D721Med (cell line): ENCODE data around the gene LRRIQ4.

Experiments used
- DNase-seq: peaks from one replicate; pipeline ENCODE4 v3.0.0; 2011; ENCODE audit warnings: low spot score; ENCODE audit not compliant: insufficient read length
- FAIRE-seq: peaks from 2 replicates; lab custom pipeline; 2011; peaks lifted over from hg19 to GRCh38; lab: Jason Lieb, UNC
- TF ChIP-seq, protein P1 (sequence below): IDR thresholded peaks from 2 replicates; pipeline ENCODE4 v1.5.1; 2012; ENCODE audit warnings: mild to moderate bottlenecking, control low read depth; ENCODE audit not compliant: insufficient read depth; ENCODE audit errors: missing control alignments

Gene LRRIQ4

DNA sequence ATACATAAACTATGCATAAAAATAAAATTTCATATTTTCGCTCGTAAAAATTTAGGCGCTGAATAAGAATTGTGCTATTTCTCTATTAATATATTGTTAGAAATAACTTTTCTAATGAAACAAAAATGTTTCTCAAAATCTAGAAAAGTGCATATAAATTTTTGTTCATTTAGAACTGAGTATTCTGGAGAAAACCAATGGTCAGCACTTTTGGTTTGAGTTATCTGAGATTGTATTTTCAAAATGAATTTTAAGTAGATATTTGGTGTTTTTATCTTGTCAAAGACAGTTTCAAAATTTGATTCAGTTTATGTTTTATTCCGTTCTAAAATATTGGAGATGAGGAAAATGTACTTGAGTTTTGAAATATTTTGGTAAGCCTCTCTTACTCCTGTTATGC, 25.6 kb upstream of the LRRIQ4 start:
- DNase-seq (no peak), FAIRE-seq (no peak)
- TF ChIP-seq, protein P1, sequence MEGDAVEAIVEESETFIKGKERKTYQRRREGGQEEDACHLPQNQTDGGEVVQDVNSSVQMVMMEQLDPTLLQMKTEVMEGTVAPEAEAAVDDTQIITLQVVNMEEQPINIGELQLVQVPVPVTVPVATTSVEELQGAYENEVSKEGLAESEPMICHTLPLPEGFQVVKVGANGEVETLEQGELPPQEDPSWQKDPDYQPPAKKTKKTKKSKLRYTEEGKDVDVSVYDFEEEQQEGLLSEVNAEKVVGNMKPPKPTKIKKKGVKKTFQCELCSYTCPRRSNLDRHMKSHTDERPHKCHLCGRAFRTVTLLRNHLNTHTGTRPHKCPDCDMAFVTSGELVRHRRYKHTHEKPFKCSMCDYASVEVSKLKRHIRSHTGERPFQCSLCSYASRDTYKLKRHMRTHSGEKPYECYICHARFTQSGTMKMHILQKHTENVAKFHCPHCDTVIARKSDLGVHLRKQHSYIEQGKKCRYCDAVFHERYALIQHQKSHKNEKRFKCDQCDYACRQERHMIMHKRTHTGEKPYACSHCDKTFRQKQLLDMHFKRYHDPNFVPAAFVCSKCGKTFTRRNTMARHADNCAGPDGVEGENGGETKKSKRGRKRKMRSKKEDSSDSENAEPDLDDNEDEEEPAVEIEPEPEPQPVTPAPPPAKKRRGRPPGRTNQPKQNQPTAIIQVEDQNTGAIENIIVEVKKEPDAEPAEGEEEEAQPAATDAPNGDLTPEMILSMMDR, result no peak

DNA sequence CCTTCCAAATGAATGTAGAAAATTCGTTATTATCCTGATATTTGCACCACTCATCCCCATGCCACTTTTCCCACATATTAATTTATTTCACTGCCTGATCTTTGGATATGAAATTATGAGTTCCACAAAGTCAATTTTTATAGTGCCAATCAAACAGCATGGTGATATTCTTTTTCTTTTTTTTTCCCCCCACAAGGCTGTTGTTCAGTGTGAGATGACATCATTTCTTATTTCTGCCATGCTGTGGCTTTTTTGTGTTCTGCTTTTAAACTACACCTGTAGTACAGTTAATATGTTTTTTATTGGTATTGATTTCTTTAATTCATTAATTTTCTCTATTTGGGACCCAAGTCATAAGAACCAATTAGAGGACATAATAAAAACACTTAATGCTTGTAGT, 24.9 kb upstream of the LRRIQ4 start:
- TF ChIP-seq, protein P1, result no peak
- no peak for DNase-seq
- FAIRE-seq, result no peak

DNA sequence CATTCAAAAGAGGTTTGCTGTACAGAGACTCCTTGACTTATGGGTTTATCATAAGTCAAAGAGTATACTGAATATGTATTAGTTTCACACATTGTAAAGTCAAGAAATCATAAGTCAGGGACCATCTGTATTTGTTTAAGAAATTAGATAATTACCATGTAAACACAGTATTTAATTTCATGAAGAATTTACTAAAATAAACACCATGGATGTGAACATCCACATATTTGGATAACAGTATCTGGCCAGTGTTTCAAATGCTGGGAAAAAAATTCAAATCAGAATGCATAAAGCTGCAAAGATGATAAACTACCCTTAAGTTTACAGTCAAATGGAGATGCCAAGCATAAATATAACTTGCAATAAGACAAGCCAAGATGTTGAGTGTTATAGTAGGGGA, 22.5 kb upstream of the LRRIQ4 start:
- no peak for DNase-seq
- TF ChIP-seq, protein P1, result no peak
- no peak for FAIRE-seq

DNA sequence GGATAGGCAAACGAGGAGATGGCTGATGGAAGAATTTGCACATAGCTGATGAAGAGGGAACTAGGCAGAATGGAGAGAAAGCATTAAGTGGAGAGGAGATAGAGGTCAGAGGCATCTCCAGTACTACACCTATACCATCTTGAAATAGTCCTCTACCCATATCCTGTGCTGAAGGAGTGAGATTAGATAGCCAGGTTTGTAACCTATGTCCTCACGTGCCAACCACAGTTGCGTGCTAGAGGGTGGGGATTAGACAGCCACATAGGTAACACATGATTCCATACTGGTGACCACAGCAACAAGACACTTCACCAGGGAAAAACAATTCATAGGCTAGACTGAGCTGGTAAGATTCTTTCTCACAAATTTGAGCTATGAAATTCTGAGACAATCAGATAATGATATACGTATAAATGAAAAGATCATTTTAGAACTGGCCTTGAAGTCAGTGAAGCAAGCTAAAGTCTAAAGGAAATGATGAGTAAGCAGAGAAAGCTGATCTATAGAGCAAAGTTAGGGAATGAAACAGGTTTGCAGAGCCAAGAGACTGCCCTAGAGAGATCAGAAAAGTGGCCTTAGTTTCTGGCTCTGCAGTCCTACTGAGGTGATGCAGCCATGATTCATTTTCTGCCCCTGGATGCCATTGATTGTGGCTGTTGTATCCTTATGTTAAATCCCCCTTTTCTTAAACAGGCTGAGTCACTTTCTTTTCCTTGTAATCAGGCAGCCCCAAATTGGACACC, 21.8 kb upstream of the LRRIQ4 start:
- TF ChIP-seq, protein P1, result no peak
- FAIRE-seq (no peak), DNase-seq (no peak)

DNA sequence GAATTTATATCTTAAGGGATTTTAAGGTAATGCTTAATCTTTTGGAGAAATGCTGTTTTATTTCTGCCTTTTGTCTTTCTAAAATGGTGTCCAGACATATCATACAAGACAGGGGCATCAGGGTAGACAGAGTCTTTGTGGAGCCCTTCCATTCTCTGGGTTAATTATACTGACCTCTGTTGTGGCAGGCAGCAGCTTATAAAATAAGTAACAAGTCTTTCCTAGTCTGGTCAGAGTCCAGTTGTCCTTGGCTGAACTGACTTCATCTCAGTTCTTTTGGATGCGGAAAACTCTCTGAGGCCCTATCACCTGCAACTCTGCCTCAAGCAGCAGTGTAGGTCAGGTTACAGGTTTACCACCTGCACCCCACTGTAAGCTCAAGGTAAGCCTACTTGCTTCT, 20.3 kb upstream of the LRRIQ4 start:
- no peak for FAIRE-seq
- no peak for DNase-seq
- TF ChIP-seq, protein P1, result no peak

DNA sequence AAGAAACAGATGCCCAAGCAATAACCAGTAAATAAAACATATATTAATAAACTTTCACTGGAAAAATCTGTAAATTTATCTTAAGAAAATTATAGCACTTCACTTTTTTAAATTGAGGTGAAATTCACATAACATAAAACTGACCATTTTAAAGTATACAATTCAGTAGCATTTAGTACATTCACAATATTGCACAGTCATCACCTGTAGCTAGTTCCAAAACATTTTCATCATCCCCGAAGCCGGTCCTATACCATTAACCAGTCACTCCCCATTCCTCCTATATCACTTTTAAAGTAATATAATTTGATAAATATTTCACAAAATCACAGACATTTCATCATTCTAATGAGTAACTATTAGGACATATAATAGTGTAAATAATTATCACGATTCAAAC, 8.0 kb upstream of the LRRIQ4 start:
- TF ChIP-seq, protein P1, result no peak
- no peak for FAIRE-seq
- DNase-seq, result no peak

DNA sequence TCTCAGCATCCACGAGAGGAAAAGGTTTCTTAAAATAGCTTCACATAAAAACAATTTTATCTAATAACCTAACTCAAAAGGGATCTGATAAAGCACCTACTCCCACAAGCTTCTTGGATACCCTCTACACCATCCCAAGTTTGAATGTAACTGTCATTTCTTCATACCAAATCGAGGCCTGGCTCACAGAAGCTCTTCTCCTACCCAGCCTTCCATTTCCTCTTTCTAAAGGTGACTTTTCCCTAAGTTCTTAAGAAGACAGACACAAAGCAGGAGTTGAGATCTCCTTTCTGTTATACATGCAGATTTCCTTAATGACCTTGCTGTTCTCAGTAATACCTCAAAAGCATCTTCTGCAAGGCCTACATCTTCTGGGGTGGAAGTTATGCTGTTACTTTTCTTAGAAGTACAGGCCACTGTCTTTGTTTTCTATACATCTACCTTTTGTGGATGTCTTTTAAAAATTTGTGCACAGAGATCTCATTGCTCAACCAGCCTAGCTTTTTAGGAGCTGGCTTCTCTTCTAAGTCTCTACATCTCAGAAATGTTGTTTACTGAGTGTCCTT, 3.4 kb upstream of the LRRIQ4 start:
- DNase-seq, result no peak
- TF ChIP-seq, protein P1, result no peak
- no peak for FAIRE-seq
